Globus pallidus (tissue), 1 donor: ENCODE measurements around the gene MYOF.
"Not testable (repeated sequence)": the region's sequence is repeated elsewhere in the genome, so short reads cannot be mapped to it uniquely, and the experiment has no call there.

ENCODE experiments used
- DNase-seq: peaks from one replicate; pipeline ENCODE4 v3.0.0-alpha.2; 2015; ENCODE audit warnings: low spot score

MYOF gene

DNA sequence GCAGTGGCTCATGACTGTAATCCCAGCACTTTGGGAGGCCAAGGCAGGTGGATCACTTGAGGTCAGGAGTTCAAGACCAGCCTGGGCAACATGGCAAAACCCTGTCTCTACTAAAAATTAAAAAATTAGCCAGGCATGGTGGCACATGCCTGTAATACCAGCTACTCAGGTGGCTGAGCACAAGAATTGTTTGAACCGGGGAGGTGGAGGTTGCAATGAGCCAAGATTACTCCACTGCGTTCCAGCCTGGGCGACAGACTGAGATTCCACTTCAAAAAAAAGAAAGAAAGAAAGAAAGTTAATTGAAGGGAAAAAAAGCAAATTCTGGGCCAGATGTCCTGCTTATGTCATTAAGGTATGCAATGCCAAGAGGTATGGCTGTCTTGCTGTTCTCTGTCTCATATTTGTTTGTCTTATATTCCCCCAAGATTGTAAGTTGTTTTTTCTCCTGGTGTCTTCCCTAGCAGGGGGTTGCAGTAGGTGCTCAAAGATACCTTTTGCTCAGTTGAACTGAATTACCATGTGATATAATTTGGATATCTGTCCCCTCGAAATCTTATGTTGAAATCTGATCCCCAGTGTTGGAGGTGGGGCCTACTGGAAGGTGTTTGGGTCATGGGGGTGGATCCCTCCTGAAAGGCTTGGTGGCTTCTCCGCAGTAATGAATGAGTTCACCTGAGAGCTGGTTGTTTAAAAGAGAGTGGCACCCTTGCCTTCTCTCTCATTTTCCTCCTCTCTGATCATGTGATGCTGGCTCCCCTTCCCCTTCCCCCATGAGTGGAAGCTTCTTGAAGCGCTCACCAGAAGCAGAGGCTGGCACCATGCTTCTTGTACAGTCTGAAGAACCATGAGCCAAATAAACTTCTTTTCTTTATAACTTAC is 60.9 kb downstream of the MYOF start:
- DNase-seq = no peak

DNA sequence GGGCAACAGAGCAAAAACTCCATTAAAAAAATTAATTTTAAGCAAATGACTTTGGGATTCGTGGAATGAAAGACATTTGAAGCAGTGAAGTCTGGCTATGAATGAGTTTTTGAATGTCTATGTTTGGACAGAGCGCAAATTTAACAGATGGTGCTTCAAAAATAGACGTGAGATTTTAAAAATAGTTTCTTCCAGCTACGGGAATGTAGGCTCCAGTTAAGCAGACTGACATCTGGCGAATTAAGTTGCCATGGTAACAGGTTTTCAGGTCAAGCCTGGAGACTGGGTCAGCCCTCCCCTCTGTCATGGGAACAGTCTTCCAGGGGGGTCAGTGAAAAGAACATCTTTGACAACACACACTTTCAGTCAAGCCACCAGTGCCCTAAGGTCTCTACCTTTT is 62.0 kb downstream of the MYOF start:
- no peak for DNase-seq

DNA sequence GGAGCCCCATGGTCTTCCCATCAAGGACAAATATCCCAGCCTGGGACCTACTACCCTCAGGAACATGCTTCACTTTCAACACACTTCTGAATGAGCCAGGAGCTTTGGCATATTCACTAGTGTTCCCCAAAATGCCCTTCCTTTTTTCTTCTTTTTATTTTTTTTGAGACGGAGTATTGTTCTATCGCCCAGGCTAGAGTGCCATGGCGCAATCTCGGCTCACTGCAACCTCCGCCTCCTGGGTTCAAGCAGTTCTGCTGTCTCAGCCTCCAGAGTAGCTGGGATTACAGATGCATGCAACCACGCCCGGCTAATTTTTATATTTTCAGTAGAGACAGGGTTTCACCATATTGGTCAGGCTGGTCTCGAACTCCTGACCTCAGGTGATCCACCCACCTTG is 63.1 kb downstream of the MYOF start:
- DNase-seq = not testable (repeated sequence)

DNA sequence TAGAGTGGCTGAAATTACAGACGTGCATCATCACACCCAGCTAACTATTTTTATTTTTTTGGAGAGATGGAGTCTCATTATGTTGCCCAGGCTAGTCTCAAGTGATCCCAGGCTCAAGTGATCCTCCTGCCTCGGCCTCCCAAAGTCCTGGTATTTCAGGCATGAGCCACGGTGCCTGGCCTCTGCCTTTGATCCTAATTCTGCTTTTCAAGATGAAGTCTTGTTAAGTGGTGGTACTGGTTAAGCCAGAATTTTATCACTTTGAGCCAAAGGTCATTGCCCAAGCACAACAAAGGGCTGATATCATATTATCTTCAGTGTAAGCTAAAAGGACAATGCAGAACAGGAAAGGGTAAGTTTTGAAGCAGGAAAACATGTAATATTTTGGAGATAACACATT is 64.2 kb downstream of the MYOF start:
- DNase-seq = no peak

DNA sequence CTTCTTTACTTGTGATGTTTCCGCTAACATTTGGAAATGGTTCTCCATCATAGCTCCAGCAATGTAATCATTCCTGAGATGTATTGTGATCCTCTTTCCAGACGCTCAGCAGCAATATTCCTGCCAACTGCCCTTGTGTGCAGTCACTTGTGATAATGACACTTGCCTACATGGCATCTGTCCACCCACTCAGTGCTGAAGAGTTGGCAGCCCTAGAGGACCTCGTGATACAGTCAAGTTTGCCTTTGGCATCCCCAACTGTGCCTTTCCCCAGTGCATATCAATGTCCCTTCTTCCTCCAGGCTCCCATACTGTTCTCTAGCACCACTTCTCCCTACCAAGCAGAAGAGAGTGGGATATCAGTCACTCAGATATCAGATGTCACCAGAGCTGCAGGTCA is 64.9 kb downstream of the MYOF start:
- DNase-seq = peak; percentile 29

DNA sequence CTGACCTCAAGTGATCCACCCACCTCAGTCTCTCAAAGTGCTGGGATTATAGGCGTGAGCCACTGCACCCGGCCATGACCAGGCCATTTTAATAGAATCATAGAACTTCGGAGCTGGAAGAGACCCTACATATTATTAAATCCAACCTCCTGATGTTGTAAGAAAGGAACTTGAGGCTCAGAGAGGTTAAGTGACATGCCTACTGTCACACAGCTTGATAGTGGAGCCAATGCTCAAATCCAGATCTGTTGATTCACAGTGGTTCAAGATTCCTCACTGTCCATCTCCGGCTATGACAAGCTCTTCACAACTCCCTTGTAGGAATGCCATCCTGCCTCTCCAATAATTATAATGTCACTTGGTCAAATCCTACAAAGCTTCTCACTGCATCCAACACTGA is 65.3 kb downstream of the MYOF start:
- no peak for DNase-seq

DNA sequence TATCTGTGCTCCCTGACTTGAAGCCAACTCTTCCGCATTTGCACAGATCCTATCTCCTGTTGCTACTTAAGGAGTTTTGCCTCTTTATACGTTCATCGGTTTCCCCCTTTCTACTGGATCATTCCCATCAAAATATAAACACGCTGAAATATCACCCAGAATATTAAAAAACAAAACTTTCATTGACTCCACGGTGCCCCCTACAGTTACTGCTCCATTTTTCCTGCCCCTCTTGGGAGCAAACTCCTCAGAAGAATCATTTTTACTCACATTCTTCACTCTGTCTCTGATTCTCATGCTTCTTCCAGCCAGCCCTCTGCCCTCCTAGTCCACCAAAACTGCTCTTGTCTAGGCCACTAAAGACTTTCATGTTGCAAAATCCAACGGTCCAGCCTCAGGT is 66.4 kb downstream of the MYOF start:
- DNase-seq = no peak

DNA sequence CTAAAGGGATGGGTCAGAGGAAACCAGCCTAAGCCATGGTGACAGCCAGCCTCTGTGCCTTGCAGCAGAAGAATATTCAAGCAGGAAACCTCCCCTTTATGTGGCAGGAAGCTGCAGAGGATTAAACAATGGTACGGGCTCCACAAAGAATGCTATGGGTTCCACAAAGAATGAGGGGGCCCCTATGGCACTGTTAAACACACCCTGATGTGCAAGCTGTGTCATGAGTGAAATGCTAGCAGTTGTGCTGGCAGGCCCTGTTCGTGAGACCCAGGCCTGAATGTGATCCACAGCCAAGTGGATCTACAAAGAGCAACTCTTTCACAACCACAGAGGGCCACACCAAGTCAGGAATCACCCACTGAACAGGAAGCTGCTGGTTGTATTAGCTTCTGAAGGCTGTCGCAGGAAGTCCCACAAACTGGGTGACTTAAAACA is 68.9 kb downstream of the MYOF start:
- no peak for DNase-seq

DNA sequence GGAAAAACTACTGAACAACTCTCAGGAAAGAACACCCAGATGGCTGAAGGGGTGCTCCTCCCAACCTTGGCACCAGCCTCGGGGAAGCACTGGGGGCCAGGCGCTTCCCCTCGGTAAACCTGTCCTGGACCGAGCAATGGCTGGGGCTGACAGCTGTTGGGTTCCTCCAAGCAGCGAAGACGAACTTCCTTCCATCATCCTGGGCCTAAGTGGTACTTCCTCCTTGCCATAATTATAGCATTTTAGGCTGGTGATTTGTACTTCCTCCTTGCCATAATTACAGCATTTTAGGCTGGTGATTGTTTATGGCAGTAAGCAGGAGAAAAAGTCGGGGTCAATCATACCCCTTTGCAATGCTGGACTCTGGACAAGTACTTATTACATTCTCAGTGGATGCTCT is 69.3 kb downstream of the MYOF start:
- DNase-seq = peak; percentile 35

DNA sequence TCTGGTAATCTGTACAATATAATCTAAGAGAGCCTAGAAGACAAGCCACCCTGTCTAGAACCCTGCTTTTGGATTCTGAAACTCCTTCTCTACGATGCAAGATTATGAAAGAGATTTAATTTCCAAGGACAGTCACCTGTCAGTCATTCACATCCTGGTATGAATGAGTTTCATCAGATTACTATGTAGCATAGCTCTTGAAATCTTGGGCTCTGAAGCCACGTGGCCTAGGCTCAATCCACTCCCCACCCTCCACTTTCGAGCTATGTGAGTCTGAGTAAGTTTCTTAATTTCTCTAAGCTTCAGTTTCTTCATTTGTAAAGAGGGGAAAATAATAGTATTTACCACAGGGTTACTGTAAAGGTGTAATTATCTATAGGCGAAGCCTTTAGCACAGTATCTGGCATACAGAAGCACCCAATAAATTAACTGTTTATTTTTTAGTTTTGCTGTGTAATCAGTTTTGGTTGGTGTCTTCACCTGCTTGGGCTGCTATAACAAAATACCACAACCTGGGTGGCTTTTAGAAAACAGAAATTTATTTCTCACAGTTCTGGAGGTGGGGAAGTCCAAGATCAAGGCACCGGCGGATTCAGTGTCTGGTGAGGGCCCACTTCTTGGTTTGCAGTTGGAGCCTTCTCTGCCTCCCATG is 71.3 kb downstream of the MYOF start:
- DNase-seq = no peak

DNA sequence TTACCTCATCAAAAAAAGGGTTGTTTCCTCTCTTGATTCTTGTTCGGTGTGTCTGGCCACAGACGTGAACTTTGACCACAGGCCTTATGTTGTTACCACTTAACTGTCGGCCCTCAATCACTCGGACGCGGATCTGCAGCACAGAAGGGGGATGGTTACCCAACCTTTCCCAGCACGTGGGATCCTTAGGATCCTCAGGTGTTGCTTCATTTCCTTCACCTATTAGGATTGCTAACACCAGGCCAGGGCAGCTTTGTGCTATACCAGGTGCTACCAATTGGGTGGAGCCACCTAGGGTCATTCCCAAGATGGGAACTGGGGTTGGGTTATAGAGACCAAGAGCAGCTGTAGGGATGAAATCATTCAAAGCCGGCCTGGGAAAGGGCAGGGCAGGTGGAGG is 73.4 kb downstream of the MYOF start:
- no peak for DNase-seq

DNA sequence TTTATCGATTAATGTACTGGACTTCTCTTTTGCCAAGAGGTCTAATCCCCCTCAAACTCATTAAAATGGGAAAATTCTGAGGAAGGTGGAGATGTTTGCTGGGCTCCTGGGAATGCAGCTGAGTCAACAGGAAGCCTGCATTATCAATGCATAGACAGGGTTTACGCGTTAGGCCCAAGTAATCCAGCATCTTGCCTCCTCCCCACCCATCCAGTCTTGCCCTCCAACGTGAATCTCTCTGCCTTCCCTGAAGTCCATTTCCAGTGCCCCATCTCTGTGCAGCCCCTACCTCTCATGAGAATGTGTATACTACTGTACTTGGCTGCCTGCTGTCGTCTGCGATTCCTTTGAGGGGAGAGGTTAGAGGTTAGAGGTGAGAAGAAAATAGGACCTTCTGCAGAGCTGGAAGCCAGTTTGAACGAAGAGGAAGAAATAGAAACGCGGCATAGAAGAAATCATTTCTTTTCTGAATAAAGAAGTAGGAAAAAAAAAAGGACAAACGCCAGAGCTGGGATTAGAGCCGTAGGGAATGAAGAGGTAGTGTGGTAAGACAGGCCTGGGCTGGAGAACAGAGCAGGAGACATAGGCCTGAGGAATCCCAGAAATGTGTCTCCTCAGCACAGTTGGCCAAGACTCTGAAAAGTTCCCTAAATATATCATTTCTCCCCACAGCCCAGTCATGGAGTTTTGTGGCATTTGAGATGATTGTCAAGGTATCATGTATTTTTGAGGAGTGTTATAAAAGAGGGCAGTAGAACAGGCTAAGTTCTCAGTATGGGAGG is 75.6 kb downstream of the MYOF start:
- no peak for DNase-seq

DNA sequence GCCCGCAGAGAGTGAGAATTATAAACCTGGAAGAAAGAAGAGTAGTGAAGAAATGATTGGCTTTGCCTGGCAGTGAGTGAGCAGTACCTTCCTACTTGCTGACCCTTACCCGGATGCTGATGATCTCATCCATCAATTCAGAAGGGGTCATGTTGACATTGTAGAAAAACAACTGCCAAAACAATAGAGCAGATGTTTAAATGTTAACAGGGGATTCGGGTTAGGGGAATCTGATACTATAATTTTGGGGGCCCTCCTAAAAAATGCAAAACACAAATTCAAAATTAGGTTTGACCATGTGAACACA is 78.1 kb downstream of the MYOF start:
- no peak for DNase-seq

DNA sequence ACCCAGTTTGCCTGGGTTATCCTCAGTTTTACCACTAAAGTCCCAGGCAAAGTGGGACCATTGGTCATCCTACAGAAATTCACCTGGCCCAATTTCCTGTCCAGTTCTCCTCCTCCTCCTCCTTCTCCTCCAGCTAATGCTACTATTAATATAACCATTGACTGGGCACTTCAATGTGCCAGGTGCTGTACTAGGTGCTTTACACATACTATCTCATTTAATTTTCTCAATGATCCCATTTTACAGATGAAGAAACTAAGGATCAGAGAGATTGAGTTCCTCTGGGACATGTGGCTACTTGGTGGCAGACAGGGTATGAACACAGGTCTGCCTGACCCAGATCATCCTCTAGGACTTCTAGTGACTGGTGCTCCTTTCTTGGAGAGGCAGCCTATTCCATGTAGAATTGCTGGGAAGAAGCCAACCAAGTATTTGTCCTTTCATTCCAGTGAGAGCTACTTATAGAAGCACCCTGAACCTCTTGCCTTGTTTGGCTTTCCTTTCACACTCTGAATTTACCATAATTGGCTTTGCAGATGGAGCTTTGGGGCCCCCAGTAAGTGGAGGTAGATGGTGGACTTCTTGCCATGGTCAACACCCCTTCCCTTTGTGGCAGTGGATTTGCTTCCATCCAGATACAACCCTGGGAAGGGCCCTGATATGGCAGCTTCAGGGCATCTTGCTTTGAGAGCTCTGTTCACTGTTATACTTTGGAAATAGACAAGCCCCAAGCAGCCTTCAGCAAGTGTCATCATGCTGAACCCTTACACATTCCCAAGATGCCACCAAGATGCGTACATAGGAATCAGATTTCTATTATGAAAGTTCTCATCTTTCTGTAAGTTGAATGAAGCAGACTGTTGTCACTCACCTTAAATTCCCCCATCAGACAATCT is 78.7 kb downstream of the MYOF start:
- no peak for DNase-seq

DNA sequence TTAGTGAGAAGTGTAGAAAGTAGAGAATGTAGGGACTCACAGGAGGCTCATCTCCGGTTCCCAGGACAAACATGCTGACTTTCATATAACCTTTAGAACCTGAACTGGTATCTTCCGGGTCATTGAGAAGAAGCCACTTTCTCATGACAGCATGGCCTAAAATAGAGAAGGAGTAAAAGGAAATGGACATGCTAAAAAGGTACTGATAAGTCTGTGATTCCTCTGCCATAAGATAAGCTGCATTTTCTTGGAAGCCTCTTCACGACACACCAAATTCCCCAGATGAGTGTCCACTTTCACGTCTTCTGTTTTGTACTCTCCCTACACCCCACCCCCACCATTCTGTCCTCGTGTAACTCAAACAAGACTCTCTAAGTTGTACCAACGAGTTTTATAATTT is 79.9 kb downstream of the MYOF start:
- no peak for DNase-seq

DNA sequence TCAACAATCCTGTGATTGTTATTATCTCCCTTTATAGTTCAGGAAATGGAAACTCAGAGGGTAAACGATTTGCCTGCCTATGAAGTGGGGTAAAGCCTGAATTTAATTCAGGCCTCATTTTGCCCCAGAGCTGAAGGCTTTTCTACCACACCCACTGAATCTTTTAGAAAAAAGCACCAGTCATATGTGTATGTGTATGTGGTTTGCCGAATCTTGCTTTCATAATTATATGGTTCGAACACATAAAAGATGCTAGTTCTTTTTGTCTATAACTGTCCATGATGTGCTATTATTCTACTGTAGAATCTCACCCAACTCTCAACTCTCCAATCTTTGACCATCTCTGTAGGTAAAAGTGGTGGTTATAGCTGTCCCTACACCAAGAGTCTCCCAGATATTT is 83.6 kb downstream of the MYOF start:
- no peak for DNase-seq

DNA sequence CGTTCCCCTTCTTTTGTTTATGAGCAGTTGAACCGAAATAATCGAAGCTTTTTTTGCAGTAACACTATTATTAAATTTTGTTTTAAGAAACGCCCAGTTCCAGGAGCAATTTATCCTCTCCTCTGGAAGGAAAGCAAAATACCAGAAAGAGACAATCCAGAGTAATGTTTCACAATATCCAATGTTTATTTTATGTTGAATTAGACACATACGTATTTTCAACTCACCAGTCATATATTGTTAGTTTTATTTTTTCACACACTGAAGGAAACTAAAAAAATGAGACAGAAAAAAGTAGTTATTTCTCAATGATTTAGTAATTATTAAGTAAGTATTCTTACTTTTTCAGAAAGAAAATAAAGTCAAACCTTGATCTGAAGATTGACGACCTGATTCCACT is 85.1 kb downstream of the MYOF start:
- DNase-seq = no peak

DNA sequence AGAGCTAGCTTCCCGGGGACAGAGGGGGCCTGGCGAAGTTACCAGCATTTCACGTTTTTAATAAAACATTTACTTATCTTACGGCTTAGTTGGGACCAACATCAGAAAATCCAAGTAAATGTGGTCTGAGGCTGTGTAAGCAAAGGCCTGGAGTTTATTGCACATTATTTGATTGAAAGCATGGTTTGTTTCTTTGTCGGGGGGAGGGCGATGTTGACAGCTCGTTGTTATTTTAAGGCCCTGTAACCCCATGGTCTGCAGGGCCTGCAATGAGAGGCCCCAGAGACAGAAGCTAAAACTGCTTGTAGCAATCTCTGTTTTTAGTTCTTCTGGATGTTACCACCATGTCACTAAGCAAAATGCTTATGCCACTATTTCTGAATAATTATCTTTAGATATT is 88.9 kb downstream of the MYOF start:
- DNase-seq = no peak

DNA sequence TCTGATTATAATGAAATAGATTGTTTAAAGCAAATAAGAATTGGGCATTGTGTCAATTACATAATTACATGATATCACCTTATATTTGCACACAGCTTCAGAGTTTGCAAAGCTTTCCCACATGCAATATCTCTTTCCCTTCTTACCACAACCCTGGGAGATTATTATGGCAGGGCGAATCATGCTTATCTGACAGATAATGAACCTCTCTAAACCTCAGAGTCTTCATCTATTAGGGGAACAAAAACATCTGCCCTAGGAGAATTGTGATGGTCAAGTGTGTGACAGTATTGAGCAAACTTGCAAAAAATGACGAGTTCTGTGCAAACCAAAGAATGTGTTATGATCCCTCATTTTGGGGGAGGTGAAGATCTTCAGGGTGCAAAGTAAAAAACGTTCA is 90.0 kb downstream of the MYOF start:
- DNase-seq = no peak

DNA sequence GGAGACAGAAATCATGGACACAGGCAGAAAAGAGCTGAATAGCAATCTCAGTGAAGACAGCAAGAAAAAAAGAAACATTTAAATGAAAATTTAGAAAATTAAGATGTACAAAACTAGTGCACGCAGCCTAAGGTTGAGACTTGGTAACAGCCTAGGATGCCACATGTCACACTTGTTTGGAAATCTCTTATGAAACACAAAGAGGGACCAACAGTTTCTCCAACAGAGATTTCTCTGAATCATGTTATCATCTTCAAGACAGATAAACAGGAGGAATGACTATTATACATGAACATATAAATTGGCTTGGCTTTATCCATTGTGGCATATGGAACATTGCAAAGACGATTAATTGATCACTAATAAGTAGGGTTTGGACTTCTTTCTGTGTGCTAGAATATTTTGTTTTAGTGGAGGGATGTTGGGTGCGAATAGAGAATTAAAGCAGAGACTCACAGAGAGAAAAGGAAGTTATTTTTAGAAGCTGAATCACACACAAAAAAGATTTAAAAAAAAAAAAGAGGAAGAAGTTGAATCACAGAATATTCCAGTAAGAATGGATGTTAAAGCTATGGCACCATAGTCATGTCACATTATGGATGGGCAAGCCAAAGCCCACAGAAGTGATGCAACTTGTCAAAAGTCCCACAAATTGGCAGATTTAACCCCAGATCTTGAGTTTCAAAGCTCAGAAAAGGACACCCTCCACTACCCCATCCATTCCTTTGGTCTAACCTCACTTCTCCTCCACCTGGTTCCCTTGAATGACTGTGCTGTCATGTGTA is 91.6 kb downstream of the MYOF start:
- no peak for DNase-seq
